Putamen (tissue), 1 donor: ENCODE data around the gene EPHA6.
A peak's percentile ranks its signal among the peaks of the same experiment; 100 is the strongest.

ENCODE experiments used
- DNase-seq: peaks from one replicate; pipeline ENCODE4 v3.0.0-alpha.2; 2016; ENCODE audit warnings: low spot score

EPHA6 gene

DNA sequence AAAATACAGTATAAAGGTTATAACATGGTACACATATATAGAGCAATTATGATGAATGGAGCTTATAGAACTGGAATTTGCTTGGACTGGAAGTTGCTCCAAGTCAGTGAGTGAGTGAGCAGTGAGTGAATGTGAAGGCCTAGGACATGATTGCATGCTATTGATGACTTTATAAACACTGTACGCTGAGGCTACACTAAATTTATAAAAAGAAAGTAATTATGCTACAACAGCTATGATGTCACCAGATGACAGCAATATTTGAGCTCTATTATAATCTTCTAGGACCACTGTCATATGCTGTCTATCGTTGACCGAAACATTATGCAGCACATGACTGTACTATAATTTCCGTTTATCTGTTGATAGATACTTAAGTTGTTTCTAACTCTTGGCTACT, 463.3 kb downstream of the EPHA6 start:
- DNase-seq, result no peak

DNA sequence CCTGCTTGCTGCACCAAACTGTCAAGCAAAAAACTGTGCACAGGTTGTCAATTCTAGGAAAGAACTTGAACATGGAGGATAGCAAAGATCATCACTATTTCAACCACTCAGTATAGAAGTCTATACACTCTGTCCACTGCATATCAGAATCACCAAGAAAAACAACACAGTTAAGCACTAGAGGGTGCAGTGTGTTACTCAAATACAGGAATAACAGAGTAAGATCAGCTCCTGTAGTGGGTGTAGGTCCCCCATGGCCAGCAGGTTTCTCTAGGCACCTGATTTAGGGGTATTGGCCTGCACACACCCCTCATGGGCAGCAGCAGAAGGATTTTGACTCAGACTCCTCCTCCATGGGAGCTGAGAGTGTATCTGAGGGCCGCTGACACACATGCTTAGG, 464.1 kb downstream of the EPHA6 start:
- no peak for DNase-seq

DNA sequence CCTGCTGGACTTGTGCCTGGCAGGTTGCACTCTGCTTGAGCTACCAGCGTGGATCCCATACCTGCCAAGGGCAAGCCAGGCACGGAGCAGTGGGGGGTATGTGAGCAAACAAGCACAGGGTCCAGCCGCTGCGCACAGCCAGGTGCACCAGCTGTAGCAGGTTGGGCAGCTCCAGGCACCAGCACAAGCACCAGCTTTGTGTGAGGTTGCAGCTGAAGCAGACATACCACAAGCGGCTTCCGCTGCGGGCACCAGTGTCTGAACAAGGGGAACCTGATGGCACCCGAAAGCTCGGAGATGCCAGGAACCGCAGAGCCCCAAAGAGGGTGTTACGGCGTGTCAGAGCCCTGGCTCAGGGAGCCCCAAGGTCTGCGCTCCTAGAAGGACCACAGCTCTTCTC, 477.5 kb downstream of the EPHA6 start:
- DNase-seq, result no peak

DNA sequence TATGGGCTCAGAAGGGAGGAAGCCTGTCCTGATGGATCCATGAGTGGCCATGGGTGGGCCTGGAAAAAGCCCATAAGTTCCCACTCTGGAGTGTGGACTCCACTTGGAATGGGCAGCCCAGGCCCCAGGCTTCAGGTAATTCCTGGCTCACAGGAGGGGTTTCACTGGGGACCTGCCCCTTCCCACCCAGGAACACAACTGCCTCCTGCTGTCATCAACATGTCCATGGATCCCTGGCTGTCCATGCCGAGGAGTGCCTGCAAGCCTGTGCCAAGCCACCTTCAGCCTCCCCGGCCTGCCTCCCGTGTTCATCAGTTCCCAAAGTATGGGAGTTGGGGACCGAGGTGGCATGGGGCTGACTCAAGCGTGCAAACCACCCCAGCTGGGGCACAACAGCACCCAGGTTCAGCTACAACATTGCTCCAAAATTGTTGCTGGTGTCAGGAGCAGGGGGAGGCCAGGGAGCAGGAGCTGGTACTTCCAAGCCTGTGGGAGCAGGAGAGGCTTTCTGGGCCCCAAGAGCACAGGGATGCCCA, 479.3 kb downstream of the EPHA6 start:
- DNase-seq, result no peak

DNA sequence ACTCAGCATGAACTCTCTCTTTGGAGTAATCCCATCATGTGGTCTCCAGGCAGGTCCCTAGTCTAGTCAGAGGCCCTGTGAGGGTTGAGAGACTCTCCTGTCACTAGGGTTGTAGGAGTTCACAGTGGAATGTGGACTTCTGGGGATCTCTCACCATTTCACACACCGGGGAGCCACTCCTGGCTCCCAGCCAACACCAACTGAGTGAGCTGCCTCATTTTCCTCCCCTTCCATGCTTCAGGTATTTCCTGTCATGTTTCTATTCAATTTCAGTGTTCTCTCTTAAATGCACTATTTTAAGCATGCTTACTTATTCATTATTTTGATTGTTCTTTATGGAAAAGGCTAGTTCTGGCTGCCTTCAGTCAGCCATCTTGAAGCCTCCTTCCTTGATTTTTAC, 482.6 kb downstream of the EPHA6 start:
- DNase-seq, result no peak

DNA sequence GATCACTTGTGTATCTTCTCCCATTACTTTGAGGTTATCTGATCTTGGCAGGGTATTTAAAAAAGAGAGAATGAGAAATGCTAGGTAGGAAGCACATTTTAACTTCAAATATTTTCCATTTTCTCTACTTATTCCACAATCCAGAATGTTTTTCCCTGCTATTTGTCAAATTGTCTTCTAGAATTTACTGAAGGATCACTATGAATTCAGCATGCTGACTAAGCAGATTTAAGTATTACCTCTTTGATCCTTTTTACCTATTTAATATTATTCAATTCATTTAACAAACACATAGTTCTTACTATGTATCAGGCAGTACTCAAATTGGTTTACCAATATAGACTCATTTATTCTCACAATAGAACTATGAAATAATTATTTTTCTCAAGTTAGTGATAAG, 486.7 kb downstream of the EPHA6 start:
- no peak for DNase-seq

DNA sequence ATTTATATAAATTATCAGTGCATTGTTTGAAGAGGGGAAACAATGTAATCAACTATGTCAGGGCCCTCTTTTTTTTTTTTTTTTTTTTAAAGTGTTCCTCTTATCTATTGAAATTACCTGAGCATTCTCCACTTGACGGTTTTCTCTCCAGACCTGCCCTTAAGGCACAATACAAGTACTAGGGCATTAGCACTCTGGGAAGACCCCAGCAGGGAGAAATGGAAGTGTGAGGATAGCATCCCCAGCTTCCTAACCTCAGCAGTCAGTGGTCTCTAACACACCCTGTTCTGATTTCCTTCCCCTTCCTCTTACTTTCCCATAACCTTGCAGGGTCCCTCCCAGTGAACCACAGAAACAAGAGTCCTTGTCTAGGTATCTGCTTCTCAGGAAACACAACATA, 491.8 kb downstream of the EPHA6 start:
- no peak for DNase-seq

DNA sequence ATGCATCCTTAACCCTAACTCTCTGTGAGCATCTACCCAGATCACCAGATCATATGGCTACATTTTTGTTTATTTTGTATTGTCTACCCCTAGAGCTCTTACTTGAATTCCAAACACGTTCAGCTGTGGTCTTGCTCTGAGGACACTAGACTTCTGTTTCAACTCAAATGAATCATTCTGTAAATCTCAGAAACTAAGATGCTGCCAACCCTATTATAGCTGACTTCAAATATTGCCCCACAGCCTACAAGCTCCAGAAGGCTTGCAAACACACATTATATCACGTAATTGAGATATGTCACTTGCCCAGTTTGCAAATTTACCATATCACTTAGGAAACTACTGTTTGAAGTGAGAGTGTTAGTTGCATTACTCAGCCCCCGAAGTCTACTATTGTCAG, 524.0 kb downstream of the EPHA6 start:
- DNase-seq, result no peak

DNA sequence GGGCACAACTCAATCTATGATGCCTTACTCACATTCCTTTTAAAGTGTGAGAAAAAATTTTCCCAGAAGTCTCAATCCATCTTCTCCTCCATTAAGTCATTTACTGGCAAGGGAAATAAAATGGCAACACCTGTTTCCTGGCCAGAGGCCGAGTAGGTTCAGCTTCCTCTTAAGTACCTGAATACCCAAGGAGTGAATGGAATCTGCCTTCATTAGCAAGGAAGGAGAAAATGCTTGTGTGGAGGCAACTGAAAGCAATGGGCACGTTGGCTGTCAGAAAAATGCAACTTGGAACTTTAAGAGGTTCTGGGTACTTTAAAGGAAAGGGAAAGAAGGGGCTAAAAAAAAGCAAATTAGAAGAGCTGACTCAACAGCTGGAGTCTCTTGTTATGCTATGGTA, 526.5 kb downstream of the EPHA6 start:
- no peak for DNase-seq

DNA sequence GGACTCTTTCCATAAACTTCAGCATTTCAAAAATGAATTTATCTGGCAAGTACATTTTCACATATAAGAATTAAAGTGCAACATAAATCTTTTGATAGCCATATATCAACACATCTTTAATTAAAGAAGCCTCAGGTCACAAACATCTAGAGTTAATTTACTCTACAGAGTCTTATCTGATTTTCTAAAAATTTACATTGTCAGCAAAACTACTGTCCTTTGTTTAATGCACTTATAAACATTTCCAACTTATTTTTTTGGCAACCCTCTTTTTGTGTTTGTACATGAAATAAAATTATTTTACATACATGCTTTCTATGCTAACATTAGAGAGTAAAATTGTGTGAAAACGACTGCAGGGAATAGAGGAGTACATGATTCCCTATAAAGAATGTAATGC, 533.4 kb downstream of the EPHA6 start:
- DNase-seq, result no peak

DNA sequence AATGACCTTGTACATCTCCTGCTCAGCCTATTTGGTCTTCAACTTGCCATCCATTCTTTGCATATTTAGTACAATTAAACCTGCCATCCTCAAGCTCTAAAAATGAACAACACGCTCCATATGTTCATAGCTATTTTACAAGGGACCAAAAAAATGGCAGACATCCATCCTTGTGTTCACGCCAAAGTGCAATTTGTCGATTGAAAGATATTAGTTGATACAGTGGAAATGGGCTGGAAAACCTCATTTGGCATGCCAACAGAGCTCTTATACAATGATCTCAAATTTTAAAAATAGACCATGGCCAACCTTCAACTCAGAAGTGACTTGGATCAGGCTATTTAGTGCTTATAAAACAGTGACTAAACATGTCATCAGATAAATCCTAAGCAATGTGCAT, 536.6 kb downstream of the EPHA6 start:
- no peak for DNase-seq

DNA sequence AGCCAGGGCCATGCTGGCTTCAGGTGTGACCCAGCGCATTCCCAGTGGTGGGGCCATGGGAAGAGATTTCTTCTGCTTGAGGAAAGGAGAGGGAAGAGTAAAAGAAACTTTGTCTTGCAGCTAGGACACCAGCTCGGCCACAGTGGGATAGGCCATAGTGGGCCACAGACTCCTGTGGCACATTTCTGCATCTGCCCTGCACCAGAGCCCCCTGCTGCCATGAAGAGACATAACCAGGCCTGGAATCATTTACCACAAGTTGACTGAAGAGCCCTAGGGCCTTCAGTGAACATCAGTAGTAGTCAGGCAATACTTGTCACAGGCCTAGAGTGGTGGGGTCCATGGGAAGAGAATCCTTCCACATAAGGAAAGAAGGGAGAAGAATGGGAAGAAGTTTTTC, 538.8 kb downstream of the EPHA6 start:
- no peak for DNase-seq

DNA sequence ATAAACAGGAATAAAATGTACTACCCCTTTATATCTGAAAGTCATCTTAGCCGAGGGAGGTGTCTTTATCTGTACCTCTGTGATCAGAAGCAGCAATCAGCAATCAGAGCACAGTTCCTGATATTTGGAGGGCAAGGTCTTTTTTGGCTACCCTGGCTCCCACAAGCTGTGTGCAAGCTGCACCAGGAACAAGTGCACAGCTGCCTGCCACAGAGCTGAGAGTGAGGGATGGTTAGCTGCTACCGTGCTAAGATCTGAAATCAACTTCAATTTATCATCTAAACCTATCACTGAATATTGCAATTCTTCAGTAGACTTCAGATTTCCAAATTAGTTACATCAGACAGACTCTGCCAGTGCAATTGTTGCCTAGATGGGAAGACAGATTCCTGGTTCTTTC, 545.6 kb downstream of the EPHA6 start:
- DNase-seq, result no peak

DNA sequence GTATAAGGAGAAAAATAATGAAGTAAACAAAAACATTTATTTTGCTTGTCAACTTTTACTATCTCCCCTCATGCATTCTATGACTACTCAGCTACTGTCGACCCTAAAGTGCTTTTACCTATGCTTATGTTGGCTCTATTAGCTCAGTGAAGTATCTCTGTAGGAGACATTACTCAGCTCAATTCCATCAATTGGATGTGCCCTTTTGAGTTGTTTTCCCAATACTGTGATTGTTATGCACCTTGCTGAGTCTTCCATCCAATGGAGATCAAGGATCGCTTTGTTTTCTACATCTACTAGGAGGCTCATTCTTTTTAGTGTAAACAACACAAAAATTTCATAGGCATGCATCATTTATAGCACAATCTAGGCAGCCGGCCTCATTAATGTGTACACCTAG, 546.4 kb downstream of the EPHA6 start:
- no peak for DNase-seq

DNA sequence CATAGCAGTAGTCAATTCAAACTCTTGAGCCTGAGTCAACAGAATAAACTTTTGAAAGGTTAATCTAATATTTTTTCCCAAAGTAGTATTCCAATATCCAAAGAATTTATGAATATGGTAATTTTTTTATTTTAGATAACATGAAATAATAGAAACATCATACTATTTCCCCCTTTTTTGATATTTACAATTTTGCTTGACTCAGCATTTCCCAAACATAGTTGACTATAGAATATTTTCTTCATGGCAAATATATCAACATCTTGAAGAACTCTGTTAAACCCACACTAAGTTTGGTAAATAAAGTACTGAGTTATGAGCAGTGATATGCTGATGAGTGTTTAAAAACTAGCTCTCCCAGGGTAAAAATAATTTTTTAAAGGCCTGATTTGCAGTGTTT, 570.2 kb downstream of the EPHA6 start:
- no peak for DNase-seq

DNA sequence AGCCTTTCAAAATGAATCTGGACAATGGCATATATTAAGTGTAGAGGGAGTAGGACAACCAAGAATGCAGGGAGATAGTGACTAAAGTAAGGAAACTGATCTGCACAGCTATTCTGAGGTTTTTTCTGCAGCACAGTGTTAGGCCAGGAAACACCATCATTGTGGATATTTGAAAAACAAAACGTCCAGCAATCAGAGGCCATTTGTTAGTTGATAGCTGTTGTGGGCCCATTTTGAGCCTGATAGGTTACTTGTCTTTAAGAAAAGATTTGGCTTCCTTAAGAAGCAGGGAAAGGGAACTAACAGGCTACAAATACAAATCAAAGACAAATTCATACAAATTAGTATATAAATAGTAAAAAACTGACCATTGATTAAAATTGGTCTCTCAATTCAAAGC, 574.4 kb downstream of the EPHA6 start:
- no peak for DNase-seq

DNA sequence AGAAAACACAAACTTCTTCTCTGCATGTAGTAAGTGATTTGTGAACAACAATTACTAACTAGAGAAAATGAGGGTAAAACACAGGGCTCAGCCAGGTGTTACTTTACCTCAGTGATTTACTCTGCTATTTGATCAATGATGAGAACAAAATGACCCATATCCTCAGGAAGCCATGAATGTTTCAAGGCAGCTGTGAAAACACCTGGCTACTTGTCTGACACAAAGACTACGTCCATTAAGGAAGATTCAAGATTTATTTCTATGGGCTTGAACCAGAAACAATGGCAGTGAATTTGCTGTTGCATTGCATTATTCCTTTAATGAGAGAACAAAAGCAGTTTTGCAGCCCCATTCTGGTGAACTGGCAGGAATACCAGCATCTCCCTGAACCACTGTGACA, 575.5 kb downstream of the EPHA6 start:
- DNase-seq, result no peak

DNA sequence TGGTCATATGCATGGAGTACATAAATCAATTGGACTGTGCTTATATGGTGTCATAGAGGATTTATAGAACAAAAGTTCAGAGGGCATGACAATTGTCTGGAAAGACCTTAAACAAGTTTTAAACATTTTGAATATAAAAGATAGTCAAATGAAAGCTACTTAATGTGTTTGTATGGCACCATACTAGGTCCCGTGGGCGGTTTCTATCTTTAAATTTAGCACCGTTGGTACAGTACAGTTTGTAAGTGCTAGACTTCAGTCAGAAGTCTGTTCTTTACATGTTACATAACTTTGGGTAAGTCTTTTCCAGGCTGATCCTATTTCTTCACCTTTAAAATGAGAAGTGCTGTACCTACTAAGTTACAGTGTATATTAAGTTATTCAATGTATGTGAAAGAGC, 576.8 kb downstream of the EPHA6 start:
- DNase-seq, result peak; percentile 42

DNA sequence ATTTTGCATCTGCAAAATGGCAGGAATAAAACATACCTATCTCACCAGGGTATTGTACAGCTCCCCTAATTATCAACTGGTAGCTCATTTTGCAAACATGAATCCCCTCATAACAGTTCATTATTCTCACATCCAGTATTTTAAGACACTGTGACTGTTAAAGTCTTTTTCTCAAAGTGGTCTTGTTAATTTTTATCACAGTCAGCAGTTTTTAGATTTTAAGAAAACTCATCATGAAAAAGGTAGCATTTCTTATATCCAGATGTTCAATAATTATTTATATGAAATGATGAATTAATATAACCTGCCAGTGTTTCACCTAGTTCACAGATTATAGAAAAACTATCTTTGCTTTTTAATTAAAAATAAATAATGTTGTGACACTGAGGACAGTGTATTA, 595.2 kb downstream of the EPHA6 start:
- no peak for DNase-seq

DNA sequence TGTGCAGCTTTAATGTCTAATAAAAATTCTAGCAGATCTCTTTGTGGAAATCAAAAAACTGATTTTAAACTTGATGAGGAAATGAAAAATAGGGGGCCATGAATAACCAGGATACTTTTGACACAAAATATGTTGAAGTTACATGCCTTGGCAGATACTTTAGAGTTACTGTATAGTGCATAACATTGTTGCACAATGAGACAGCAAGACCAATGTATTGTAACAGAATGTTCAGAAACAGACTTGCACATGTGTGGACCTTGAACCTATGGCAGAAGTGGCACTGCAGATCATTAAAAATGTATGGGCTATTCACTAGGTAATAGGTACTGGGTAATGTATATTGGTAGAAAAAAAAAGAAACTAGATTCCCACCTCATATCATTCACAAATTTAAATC, 607.2 kb downstream of the EPHA6 start:
- no peak for DNase-seq

DNA sequence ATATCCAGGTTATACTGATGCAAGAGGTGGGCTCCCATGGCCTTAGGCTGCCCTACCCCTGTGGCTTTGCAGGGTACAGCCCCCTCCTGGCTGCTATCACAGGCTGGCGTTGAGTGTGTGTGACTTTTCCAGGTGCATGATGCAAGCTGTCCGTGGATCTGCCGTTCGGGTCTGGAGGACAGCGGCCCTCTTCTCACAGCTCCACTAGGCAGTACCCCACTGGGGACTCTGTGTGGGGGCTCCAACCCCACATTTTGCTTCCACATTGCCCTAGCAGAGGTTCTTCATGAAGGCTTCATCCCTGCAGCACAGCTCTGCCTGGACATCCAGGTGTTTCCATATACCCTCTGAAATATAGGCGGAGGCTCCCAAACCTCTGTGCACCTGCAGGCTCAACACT, 610.6 kb downstream of the EPHA6 start:
- no peak for DNase-seq

DNA sequence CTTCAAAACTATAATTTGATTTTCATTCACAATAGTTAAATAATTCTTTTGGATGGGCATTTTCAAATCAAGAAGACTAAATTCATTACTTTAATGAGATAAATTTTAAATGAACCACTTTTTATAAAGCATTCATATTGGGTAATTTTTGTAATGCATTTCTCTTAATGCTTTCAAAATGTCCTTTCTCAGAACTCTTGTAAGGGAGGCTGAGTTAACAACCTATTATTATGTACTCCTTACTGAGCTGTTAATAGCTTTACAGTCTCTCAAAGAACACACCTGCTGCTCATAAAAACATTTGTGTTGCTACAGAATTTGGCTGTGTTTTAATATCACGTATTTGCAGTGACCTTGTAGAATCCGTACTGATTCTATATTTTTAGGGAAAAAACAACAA, 616.2 kb downstream of the EPHA6 start:
- no peak for DNase-seq

DNA sequence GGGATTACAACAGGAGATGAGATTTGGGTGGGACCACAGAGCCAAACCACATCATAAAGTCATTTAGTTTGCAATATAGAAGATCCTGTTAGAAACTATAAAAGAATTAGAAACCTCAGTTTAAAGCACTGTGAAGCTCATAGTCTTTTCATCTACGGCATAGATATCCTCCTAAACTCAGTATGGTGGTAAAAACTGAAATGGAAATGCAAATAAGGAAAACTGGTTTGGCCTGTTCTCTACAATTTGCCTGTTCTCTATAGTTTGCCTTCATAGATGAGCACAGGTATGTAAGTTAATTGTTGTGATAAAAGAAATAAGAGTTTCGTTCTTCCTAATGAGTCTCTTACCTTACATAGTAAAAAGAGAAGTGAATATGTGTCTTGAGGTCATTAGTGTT, 618.5 kb downstream of the EPHA6 start:
- no peak for DNase-seq

DNA sequence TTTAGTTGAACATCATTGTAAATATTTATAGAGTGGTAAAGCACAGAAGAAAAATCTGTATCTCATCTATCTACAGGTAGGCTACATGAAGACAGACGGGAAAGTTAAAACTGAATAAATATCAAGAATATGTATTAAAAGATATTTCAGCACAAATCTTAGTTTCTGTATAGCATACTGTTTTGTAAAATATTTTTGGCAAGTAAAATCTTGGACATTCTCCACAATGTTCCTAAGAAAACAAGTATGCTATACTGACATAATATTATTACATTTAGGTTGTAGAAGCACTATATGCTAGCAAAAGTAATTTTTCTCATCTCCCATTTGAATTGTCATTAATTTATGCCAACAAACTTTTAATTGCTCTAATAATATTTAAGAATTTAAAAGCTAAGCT, 623.7 kb downstream of the EPHA6 start:
- DNase-seq, result no peak

DNA sequence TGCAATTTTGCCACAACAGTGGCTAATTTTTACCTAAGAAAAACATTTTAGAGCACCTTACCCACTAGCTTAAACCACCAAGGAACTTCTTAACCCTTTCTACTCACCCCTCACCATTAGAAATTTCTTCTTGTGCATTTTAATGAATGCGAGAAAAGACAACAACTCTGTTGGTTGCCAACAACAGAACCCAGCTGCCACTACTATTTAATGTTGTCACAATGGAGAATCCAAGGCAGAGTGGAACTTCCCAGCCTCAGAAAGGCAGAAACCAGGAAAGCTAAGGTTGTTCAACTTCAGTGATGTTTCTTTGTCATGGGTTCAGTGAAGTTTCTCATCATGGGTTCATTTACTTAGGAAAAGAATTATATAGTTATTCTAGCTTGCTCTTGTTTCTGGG, 625.0 kb downstream of the EPHA6 start:
- no peak for DNase-seq
